ENCODE data around the gene DCANP1. TPM values are rescaled to one million over a fixed set of nuclear protein-coding genes. Genes with fewer than 3 reads are reported as not detected.

Gene DCANP1
- total RNA-seq, 1 donor = under 0.01 TPM

DNA sequence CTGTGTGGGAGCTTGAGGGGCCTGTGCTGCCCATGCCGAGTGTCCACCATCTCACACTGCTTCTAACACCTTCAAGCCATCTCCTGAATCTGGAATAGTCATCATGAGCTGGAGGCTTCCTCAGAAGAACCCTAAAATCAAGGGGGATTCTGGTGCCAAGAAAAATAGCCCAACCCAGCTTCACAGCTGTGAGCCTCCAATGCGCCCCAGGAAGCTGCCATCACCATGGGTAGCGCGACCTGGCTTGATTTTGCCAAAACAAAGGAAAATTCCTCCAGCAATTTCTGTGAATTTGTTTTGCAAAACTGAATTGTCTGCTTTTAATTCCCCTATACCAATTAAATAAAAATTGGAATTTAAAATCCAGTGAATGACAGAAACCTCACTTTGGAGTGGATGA lies 11.2 kb upstream of the DCANP1 start:
- DNase-seq (ENCODE audit: low read depth in 2 of 3, low spot score in 2 of 3) = no peak

DNA sequence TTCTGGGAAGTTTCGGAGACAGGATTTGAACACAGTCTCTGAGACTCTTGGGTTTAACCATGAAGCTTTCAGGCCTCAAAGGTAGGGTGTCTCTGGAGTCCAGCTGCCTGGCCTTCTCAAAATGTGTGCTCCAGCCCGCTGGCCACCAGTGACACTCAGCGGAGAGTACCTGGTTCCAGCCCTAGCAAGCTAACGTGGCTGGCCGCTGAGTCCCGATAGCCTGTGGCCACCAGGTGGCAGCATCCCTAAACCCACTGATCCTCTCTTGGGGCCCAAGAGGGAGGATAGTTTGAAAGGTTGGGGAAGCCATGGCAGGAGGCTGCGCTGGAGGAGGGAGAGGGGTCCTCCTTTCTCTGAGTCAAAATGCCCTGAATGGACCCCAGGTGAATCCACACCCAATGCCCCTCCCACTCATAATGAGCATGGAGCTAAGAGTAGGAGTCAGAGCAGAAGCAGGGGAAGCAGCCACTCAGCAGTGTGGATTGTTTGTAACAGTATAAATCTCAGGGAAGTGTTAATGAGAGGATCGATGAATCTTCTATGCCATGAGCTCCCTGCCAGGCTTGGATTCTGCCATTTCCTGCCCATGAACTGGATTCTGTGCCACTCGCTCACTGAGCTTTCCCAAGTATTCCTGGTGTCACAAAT lies 10.4 kb upstream of the DCANP1 start:
- DNase-seq (ENCODE audit: low read depth in 2 of 3, low spot score in 2 of 3) = peak in 2 of 3 donors; percentile 57 to 78

DNA sequence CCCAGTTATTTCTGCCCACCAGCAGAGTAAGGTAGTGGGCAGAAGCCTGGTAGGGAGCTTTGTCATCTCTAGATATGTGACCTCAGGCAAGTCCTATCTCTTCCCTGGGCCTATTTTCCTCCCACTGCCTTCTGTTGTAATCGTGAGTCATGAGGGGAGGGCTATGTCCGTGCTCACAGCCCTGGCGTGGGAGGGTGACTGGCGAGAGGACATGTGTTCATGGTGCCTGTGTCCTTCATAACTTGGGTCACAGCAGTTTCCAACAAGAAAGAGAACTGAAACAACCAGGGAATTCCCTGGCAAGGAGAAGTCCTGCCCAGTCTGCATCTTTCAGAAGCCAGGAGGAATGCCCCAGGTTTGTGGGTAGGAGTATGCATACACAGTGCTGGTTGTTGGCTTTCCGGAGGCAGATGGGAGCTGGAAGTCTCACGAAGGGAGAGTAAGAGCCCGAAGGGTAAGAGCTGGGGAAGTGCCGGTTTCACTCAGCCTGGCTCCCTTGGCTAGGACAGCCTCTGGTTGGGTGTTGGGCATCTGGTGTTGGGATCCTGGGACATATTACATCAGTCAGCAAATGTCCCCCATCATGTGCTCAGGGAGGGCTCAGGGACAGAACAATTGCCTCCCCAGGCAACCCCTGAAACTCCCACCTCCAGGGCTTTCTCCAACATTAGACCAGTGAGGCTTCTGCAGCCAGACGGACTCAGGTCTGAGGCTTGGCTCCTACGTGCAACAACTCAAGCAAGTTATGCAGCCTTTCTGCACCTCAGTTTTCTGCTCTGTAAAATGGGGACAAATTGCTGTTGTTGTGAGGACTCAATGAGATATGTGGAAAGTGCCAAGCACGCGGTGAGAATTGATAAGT lies 9.3 kb upstream of the DCANP1 start:
- no peak for DNase-seq (ENCODE audit: low read depth in 2 of 3, low spot score in 2 of 3)

DNA sequence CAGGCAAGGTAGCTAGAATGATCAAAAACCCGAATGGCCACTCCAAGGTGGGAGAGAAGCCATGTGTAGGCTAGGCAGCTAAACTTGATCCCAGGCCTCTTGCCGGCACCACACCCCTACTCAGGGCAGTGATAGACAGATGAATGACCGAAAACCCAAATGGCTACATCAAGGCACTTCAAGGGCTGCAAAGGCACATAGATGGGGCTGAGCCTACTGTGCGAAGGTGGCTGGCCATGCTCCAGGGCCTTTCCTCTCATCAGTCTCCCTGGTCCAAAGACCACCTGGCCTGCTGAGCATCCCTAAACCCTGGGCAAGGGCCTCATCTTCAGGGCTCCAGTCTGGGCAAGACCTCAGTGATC lies 8.7 kb upstream of the DCANP1 start:
- DNase-seq (ENCODE audit: low read depth in 2 of 3, low spot score in 2 of 3) = no peak

DNA sequence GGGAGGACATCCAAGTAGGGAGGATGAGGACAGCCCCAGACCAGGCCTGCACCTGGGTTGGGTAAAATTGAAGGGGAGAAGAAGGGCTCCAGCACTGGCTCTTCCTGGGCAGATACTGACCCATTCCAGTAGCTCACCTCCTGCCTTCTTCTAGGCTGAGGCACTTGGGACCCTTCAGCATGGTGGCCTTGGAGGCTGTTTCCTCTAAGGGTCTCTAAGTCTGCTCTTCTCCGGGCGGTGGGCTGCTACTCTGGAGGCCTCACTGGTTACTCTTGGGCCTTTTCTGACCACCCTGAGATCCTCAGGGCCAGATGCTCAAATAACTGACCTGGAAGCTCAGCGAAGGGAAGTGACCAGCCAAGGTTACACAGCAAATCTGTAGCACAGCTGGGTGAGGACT lies 7.8 kb upstream of the DCANP1 start:
- no peak for DNase-seq (ENCODE audit: low read depth in 2 of 3, low spot score in 2 of 3)

DNA sequence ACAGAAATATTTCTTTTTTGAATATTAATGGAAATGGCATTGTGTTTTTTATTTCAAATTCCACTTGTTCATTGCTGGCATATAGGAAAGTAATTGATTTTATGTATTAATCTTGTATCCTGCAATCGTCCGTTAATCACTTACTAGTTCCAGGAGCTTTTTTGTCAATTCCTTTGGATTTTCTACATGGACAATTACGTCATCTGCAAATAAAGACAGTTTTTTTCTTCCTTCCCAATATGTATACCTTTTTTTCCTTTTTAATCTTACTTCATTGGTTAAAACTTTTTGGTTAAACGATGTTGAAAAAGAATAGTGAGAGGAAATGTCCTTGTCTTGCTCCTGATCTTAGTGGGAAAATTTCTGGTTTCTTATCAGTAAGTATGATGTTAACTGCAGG lies 6.5 kb upstream of the DCANP1 start:
- no peak for DNase-seq (ENCODE audit: low read depth in 2 of 3, low spot score in 2 of 3)

DNA sequence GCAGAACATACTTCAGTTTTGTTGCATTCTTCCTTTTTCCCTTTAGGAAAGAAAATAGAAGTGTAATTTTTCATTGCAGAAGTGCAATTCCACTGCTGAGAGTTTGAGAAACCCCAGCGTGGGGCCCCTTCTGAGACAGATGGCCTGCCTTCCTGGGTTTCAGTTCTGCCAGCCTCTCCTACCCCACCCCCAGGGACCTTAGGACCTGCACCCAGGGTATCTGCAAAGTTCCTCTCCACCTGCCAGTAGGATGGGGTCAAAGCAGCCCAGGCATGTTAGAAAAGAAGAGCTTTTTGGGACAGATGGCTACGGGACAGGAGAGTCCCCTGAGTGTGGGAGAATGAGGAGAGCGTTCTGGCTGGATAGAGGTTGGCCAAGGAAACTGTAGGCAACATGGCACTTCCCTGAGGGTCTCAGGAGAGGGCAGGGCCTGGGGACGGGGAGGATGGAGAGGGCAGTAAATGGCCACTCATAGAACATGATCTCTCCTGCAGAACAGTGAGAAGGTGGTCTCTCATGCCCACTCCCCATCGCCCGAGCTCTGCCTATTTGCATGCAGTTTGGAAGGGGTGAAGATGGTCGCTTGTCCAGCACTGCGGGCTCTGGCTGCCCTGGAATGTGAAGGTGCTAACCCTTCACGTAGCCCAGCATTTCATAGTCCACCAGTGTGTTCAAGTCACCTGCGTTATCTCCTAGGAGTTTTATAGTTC lies 5.3 kb upstream of the DCANP1 start, which contains the start of gene TIFAB:
Gene TIFAB (minus strand): TSS at position 31 of the 710 bp plus-strand sequence. CDS start 2,412 bp downstream, outside the sequence.
- DNase-seq (ENCODE audit: low read depth in 2 of 3, low spot score in 2 of 3) = no peak

DNA sequence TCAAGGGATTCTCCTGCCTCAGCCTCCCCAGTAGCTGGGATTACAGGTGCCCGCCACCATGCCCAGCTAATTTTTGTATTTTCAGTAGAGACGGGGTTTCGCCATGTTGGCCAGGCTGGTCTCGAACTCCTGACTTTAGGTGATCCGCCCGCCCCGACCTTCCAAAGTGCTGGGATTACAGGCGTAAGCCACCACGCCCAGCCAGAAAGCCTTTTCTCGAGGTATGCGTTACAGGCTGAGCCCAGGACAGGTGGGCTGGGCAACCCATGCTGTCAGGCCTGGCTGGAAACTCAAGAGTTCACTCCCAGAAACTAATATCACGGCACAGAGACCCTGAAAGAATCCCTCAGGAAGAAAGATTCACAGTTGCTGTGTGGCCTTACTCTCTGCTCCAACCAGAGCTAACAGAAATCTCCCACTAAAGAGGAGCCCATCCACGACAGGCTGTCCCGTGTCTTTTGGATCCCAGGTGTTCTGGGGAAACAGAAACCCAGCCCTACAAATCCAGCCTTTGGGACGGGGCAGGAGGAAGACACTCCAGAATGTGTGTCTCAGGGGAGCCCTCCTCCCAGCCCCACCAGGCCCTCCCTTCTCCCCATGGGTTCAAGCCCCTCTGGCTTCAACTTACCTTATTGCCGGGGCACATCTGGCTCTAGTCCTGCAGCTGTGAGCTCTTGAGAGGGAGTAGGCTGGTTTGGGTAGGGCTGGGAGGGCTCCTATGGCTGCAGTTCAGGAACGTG lies 4.6 kb upstream of the DCANP1 start:
- DNase-seq (ENCODE audit: low read depth in 2 of 3, low spot score in 2 of 3) = no peak

DNA sequence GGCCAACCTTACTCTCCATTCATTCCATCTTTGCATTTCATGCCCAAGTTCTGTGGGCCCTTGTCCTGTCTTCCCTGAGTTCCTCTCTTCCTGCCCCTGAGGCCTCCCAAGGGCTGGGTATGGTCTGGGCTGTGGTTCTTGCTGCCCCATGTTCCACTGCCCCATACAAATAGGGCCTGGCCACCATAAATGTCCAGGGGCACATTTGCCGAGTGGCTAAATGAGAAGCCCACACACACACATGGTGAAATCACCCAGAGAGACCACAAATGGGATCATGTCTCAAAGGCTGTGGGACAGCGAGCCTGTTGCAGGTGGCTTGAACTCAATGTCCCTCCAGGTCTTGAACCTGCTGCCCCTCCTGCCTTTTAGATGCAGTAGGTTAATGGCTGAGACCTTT lies 3.8 kb upstream of the DCANP1 start:
- no peak for DNase-seq (ENCODE audit: low read depth in 2 of 3, low spot score in 2 of 3)

DNA sequence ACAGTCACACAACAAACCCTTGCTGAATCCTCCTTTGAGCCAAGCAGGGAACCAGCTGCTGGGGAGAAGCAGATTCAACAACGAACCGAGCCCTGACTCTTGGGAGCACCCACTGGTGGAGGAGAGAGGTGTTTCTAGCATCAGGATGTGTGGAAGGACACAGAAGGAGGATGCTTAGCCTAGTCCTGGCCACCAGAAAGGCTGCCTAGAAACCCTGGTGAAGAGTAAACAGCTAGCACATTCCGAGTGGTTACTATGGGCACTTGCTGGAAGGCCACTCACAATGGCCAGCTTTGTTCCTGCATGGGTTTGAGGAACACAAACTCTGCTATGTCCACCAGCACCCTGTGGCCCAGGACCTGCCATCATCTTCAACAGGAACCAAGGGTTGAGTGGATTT lies 3.2 kb upstream of the DCANP1 start:
- DNase-seq (ENCODE audit: low read depth in 2 of 3, low spot score in 2 of 3) = no peak

DNA sequence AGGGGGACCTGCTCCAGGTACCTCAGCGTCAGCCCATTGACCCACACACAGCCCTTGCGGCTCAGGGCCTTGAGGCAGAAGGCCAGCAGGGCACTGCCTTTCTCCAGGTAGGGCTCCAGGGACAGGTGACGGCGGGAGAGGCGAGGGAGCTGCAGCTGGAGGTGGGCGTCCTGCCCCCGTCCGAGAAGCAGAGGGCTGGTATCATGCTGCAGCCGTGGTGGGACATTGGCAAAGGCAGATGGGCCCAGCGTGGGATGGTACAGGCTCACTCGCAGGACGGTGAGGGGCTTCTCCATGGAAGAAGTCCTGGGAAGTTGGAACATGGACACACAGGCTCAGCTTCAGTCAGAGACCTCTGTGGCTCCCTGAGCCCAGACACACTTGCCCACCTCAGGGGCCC lies 2.5 kb upstream of the DCANP1 start:
- no peak for DNase-seq (ENCODE audit: low read depth in 2 of 3, low spot score in 2 of 3)

DNA sequence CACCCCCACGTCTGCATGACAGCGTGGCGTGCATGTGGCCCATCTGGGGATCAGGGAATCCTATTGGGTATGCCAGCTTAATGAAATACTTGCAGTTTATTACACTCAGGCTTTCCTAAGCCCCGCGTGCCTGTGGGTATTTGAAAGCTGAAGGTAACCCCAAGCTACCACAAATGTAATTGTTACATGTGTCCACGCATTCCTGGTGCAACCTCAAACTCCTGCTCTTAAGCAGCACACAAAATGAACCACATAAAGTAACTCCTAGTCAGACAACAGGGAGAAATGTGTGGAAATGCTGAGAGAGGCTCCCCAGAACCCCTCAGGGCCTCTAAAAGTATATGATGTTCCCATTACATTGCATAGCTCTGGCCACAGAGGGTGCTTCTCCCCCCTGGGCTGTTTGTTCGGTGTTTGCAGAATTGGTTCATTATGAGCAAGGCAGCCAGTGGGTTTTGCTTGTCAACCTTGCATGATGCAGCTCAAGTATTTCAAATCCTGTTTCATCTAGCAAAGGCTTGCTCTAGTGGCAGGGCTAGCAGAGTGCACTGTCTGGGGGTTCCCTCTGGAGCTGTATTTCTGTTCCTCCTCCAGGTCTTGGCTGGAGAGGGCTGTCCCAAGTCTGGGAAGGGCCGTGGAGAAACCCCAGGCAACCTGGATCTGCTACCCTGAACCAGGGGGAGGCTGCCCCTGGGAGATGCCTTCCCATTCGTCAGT lies 1.8 kb upstream of the DCANP1 start:
- DNase-seq (ENCODE audit: low read depth in 2 of 3, low spot score in 2 of 3) = no peak

DNA sequence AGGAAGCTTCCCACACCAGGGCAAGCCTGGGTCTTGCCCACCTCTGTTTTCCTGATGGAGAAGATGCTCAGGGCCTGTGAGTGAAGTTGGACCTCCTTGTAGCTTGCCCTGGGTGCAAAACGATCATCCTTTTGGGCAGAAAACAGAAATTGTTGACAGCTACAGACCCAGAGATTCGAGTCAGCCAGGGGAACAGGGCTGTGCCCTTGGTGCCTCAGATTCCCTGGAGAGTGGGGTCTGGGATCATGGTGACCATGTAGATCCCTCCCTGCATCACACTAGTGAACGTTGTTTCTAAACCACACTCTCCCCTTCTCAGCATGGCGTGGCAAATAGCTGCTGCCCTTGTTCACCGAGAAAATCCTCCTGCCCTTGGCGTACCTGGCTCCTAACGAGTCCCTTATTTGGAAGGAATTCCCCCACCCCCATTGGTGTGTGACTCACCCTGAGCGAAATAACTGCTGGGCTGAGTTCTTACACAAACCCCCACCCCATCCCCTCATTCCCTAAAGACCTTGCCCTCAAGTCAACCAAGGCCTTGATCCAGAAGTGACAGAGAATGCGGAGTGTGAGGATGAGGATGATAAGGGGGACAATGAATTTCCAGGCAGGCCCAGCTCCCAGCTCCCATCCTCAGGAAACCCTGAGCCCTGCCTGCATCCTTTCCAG lies 1.1 kb upstream of the DCANP1 start:
- DNase-seq (ENCODE audit: low read depth in 2 of 3, low spot score in 2 of 3) = no peak

DNA sequence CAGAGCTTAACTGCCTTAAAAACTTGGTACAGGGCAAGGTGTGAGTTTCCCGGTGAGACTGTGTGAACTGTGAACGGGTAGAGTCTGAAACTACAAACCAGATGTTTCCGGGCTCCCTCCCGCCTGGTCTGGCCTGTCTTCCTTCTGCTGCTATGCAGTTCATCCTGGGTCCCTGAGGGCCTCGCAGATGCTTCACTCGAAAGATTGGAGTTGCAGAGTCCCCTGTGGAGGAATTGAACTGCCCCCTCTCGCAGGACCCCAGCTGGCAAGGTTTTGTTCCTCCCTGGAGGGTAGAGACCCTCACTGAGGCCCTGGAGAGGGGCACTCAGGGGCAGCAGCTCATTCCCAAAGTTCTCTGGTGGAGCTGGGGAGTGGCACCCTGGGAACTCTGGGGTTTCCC lies 533 bp downstream of the DCANP1 start:
- DNase-seq (ENCODE audit: low read depth in 2 of 3, low spot score in 2 of 3) = peak in 1 of 3 donors; percentile 71

DNA sequence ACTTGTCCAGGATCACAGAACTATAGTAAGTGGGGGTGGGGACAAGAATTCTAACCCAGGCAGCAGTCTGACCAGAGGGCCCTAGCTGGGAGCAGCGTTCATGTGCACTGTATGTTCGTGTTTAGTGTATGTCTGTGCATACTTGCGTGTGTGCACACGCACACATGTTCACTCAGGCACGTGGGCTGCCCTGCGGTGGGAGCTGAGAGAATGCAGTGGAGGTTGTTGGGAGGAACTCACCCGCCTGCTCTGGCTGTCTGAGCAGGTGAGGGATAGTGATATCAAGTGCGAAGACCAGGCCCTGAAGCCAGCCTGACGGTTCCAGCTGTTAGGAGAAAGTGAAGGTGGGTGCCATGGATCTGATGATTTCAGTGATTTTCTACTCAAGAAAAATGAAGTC lies 942 bp downstream of the DCANP1 start:
- DNase-seq (ENCODE audit: low read depth in 2 of 3, low spot score in 2 of 3) = no peak

DNA sequence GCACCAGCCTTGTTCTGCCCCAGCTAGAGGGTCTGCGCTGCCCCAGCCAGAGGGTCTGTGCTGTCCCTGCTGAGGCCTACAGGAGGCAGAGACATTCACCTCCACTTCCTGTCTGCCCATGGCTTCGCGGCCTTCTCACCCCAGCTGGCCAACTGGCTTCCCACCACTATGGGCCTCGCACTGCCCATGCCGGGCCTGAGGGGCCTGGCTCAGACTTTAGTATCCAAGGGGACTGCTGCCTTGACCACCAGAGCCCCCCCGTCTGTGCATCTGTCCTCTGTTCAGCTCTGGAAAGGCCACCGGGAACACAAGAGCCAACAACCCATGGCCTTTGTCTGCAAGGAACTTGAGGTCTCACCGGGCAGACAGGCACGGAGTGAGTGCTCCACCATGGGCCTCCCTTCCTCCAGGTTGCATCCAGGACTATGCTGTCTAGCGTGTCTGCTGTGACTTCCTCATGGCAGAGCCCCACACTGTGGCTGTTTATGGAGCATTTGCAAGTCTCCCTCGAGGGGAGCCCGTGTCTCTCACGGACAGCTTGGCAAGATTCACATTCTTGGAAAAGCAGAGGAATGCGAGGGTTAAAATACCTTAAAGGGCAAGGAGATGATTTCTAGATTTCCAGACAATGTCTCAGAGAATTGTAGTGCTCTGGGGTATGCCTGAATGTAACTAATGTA lies 1.7 kb downstream of the DCANP1 start:
- no peak for DNase-seq (ENCODE audit: low read depth in 2 of 3, low spot score in 2 of 3)

DNA sequence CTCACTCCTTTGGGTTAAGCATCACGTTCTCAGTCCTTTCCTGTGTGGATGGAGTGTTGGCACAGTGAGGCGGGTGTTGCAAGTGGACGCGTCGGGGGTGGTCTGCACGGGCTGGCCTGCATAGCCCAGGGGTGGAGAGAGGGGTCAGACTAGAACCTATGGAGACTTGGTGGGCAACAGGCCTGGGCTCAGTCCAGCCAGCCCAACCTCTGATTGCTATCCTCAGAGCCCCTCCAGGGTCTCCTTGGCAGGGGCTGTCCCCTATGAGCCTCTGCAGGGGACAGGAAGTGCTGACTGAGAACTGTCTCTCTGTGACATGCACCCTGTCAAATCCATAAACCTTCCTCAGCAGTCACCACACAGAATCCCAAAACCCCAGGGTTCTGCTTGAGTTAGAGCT lies 2.3 kb downstream of the DCANP1 start:
- DNase-seq (ENCODE audit: low read depth in 2 of 3, low spot score in 2 of 3) = no peak

DNA sequence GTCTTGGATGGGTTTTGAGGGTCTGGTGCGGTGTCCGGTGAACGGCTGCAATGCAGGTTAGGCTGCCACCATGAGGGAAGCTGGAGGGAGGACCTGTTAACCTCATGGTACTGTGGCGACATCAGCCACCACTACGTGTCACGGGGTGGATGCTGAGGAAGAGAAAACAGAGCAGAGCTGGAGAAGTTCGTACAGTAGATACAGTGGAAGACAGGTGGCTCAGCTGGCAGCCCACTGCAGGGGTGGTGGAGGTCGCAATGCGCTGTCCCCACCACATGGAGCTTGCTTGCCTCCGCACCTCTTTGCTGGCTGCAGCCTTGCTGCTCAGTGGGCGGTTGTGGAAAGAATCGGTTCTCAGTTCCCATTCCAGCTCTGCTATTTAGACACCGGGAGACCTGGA lies 2.8 kb downstream of the DCANP1 start:
- no peak for DNase-seq (ENCODE audit: low read depth in 2 of 3, low spot score in 2 of 3)
